ENCODE data around the gene DMGDH. TPM values are rescaled to one million over a fixed set of nuclear protein-coding genes. Genes with fewer than 3 reads are reported as not detected.

DMGDH gene
- total RNA-seq, 1 experiment from 2014 or later = not detected

- H3K9ac ChIP-seq (ENCODE audit: extremely low read depth, insufficient read length, low read length) = no peak overlapping the region
- no peak overlapping the region for H3K56ac ChIP-seq (ENCODE audit: insufficient read length, low read depth, low read length)
- H3K9me3 Mint-ChIP-seq = peaks cover 0 to 7% of the 10 kb centered on the region in 2 experiments; a peak in 2 of 5 replicates
- H2AK5ac ChIP-seq (ENCODE audit: insufficient read length, low read length) = no peak overlapping the region
- no peak for DNase-seq
- peaks cover 3% of the 10 kb centered on the region for H3K27me3 Mint-ChIP-seq (ENCODE audit: low read depth)
- H3K4me1 ChIP-seq (ENCODE audit: insufficient read depth, low read length) = no peaks in the 10 kb centered on the region
- no peak overlapping the region for H3K4ac ChIP-seq (ENCODE audit: low read depth, low read length)
- no peak overlapping the region for H3T11ph ChIP-seq (ENCODE audit: low read length)
- no peak overlapping the region for H4K5ac ChIP-seq (ENCODE audit: insufficient read length, low read depth, low read length)
- H2AFZ ChIP-seq (ENCODE audit: low read length) = no peak overlapping the region
- H2BK120ac ChIP-seq (ENCODE audit: low read depth, low read length, poor library complexity, severe bottlenecking) = no peak overlapping the region
- no peak overlapping the region for H3K4me3 Mint-ChIP-seq
- no peak overlapping the region for H3K23ac ChIP-seq (ENCODE audit: insufficient read length, low read depth, low read length)
- H3K9me3 ChIP-seq (ENCODE audit: control insufficient read depth, low read depth, low read length) = no peaks in the 10 kb centered on the region
- no peak overlapping the region for H4K8ac ChIP-seq (replicated peaks; ENCODE audit: insufficient read length, low read depth, low read length)
- no peaks in the 10 kb centered on the region for H3K27me3 ChIP-seq (ENCODE audit: insufficient read depth, low read length)
- H3K79me1 ChIP-seq (ENCODE audit: insufficient read depth, low read depth, low read length, poor library complexity, severe bottlenecking) = no peaks in the 10 kb centered on the region
- no peak overlapping the region for H2BK12ac ChIP-seq (ENCODE audit: insufficient read length, low read depth, low read length)
- H2BK5ac ChIP-seq (ENCODE audit: insufficient read length, low read length) = no peak overlapping the region
- no peaks in the 10 kb centered on the region for H3K23me2 ChIP-seq (ENCODE audit: insufficient read length, low read depth, low read length, poor library complexity, severe bottlenecking)
- H3K36me3 Mint-ChIP-seq (ENCODE audit: insufficient read depth in 1 of 3, low read depth in 3 of 3) = 0 out of 7 replicates have a peak, but pooled peaks cover 0 to 4% (median 0%) of the 10 kb centered on the region in 3 experiments
- H3K4me2 ChIP-seq (ENCODE audit: insufficient read depth, insufficient read length, low read length) = no peak overlapping the region
- no peak overlapping the region for H4K91ac ChIP-seq (ENCODE audit: insufficient read length, low read depth, low read length)
- no peaks in the 10 kb centered on the region for H4K20me1 ChIP-seq (ENCODE audit: control insufficient read depth, insufficient read depth, insufficient read length)
- no peak overlapping the region for H3K27ac ChIP-seq (ENCODE audit: insufficient read length, low read depth, low read length)
- H3K4me1 Mint-ChIP-seq = peaks cover 2 to 3% of the 10 kb centered on the region in 2 experiments; a peak in 1 of 4 replicates
- H3K79me2 ChIP-seq (ENCODE audit: insufficient read depth, low read length) = no peaks in the 10 kb centered on the region
- H2BK20ac ChIP-seq (ENCODE audit: low read depth, low read length, poor library complexity, severe bottlenecking) = no peak overlapping the region
- H3K14ac ChIP-seq (ENCODE audit: insufficient read depth, low read length) = no peak overlapping the region
- WGBS (ENCODE audit: extremely low coverage, insufficient read length, low lambda C conversion rate) = no CpG with 5 or more reads among the region's 3 CpGs
- H2BK15ac ChIP-seq (ENCODE audit: low read depth, low read length) = no peak overlapping the region
- no peak for TF ChIP-seq CTCF (conservative IDR thresholded peaks at IDR 0.05)
- H3K18ac ChIP-seq (ENCODE audit: insufficient read length, low read depth, low read length) = no peak overlapping the region
- H3K27ac Mint-ChIP-seq = no peak overlapping the region
Measured at GRCh38 chr5:79077680-79078365, 8.3 kb upstream of the DMGDH start.

All from H9 (cell line).